Subcutaneous abdominal adipose tissue (tissue), 5 donors: ENCODE results near the gene SACS.

Source experiments
- H3K27ac ChIP-seq: one replicate; pipeline ENCODE4 v1.7.0; 2013; ENCODE audit warnings: low read depth, mild to moderate bottlenecking, inconsistent platforms, low read length, moderate library complexity
- H3K27me3 ChIP-seq, 5 donors: one replicate each; pipeline ENCODE4 v1.7.0; 2013; ENCODE audit warnings: low read length in 5 of 5, inconsistent platforms in 1 of 5; ENCODE audit not compliant: control insufficient read depth in 5 of 5, insufficient read depth in 4 of 5
- H3K36me3 ChIP-seq, 5 donors: one replicate each; pipeline ENCODE4 v1.7.0; 2013; ENCODE audit warnings: low read length in 5 of 5; ENCODE audit not compliant: control insufficient read depth in 5 of 5, insufficient read depth in 5 of 5
- H3K4me1 ChIP-seq, 5 donors: one replicate each; pipeline ENCODE4 v1.7.0; 2013; ENCODE audit warnings: low read length in 5 of 5, mild to moderate bottlenecking in 3 of 5, moderate library complexity in 1 of 5; ENCODE audit not compliant: control insufficient read depth in 5 of 5, insufficient read depth in 5 of 5
- H3K4me3 ChIP-seq, 5 donors: one replicate each; pipeline ENCODE4 v1.7.0; 2013; ENCODE audit warnings: low read length in 5 of 5, low read depth in 1 of 5
- H3K9ac ChIP-seq, 5 donors: one replicate each; pipeline ENCODE4 v1.7.0; 2013; ENCODE audit warnings: low read length in 5 of 5, mild to moderate bottlenecking in 4 of 5, moderate library complexity in 3 of 5
- H3K9me3 ChIP-seq, 5 donors: one replicate each; pipeline ENCODE4 v1.7.0; 2013; ENCODE audit warnings: low read length in 5 of 5; ENCODE audit not compliant: control insufficient read depth in 5 of 5
- donor health status: healthy.
- donor health status: healthy.
- donor health status: healthy.
- donor health status: healthy.
- donor health status: healthy.

Gene SACS

GRCh38 chr13:23467048-23467931, 33.8 kb upstream of the SACS start:
- Histone ChIP-seq H3K27ac (no peak overlapping the region), H3K27me3 (no peaks in the 10 kb centered on the region), H3K4me1 (peaks cover 0 to 20% (median 18%) of the 10 kb centered on the region in 5 donors), H3K9ac (peak overlapping the region in 3 of 5 donors; percentile 57 to 66 (median 57)), H3K4me3 (no peak overlapping the region), H3K9me3 (no peaks in the 10 kb centered on the region), H3K36me3 (no peaks in the 10 kb centered on the region)

GRCh38 chr13:23466144-23467002, 32.9 kb upstream of the SACS start:
- Histone ChIP-seq H3K4me3 (peak overlapping the region; percentile 63 to 86 (median 74)), H3K27me3 (peaks cover 0 to 6% (median 0%) of the 10 kb centered on the region in 5 donors), H3K27ac (no peak overlapping the region), H3K4me1 (peaks cover 0 to 20% (median 18%) of the 10 kb centered on the region in 5 donors), H3K36me3 (no peaks in the 10 kb centered on the region), H3K9me3 (no peaks in the 10 kb centered on the region), H3K9ac (peak overlapping the region in 4 of 5 donors; percentile 6 to 68 (median 62))

- no peaks in the 10 kb centered on the region for H3K9me3 ChIP-seq
Measured at GRCh38 chr13:23463661-23464060, 30.2 kb upstream of the SACS start.

GRCh38 chr13:23462815-23463559, 29.5 kb upstream of the SACS start:
- Histone ChIP-seq H3K27me3 (peaks cover 0 to 6% (median 0%) of the 10 kb centered on the region in 5 donors), H3K27ac (no peak overlapping the region), H3K36me3 (no peaks in the 10 kb centered on the region), H3K9me3 (no peaks in the 10 kb centered on the region), H3K9ac (no peak overlapping the region), H3K4me3 (no peak overlapping the region), H3K4me1 (peaks cover 0 to 28% (median 18%) of the 10 kb centered on the region in 5 donors)

More at GRCh38 chr13:23463661-23464060, 30.2 kb upstream of the SACS start:
- Histone ChIP-seq H3K27ac (no peak overlapping the region), H3K36me3 (no peaks in the 10 kb centered on the region), H3K9ac (no peak overlapping the region), H3K27me3 (peaks cover 0 to 6% (median 0%) of the 10 kb centered on the region in 5 donors), H3K4me3 (no peak overlapping the region), H3K4me1 (peaks cover 0 to 28% (median 18%) of the 10 kb centered on the region in 5 donors)

- no peak overlapping the region for H3K9ac ChIP-seq
- H3K27ac ChIP-seq: no peak overlapping the region
- H3K4me3 ChIP-seq: no peak overlapping the region
- H3K27me3 ChIP-seq: peaks cover 0 to 6% (median 0%) of the 10 kb centered on the region in 5 donors
- H3K4me1 ChIP-seq: peaks cover 0 to 19% (median 9%) of the 10 kb centered on the region in 5 donors
- H3K36me3 ChIP-seq: no peaks in the 10 kb centered on the region
- no peaks in the 10 kb centered on the region for H3K9me3 ChIP-seq
Measured at GRCh38 chr13:23461544-23461943, 28.0 kb upstream of the SACS start.

GRCh38 chr13:23460921-23461320, 27.4 kb upstream of the SACS start:
- Histone ChIP-seq H3K36me3 (no peaks in the 10 kb centered on the region), H3K9ac (no peak overlapping the region), H3K27me3 (peaks cover 0 to 6% (median 0%) of the 10 kb centered on the region in 5 donors), H3K27ac (no peak overlapping the region), H3K4me1 (peaks cover 0 to 12% (median 4%) of the 10 kb centered on the region in 5 donors), H3K4me3 (no peak overlapping the region), H3K9me3 (no peaks in the 10 kb centered on the region)

- Histone ChIP-seq H3K27ac (no peak overlapping the region), H3K9me3 (no peaks in the 10 kb centered on the region), H3K4me3 (no peak overlapping the region), H3K27me3 (peaks cover 0 to 6% (median 0%) of the 10 kb centered on the region in 5 donors), H3K9ac (no peak overlapping the region), H3K36me3 (no peaks in the 10 kb centered on the region), H3K4me1 (peaks cover 0 to 8% (median 0%) of the 10 kb centered on the region in 5 donors)
Measured at GRCh38 chr13:23460309-23460708, 26.8 kb upstream of the SACS start.

GRCh38 chr13:23458989-23459388, 25.5 kb upstream of the SACS start:
- H3K27me3 ChIP-seq: peaks cover 0 to 6% (median 0%) of the 10 kb centered on the region in 5 donors
- no peaks in the 10 kb centered on the region for H3K36me3 ChIP-seq
- H3K9ac ChIP-seq: no peak overlapping the region
- no peak overlapping the region for H3K27ac ChIP-seq
- H3K4me1 ChIP-seq: peaks cover 0 to 8% (median 0%) of the 10 kb centered on the region in 5 donors
- no peaks in the 10 kb centered on the region for H3K9me3 ChIP-seq
- no peak overlapping the region for H3K4me3 ChIP-seq

- H3K27me3 ChIP-seq: peaks cover 0 to 7% (median 0%) of the 10 kb centered on the region in 5 donors
- H3K9ac ChIP-seq: no peak overlapping the region
- H3K9me3 ChIP-seq: no peaks in the 10 kb centered on the region
- H3K4me3 ChIP-seq: no peak overlapping the region
- no peak overlapping the region for H3K27ac ChIP-seq
- peaks cover 0 to 8% (median 0%) of the 10 kb centered on the region in 5 donors for H3K4me1 ChIP-seq
- H3K36me3 ChIP-seq: no peaks in the 10 kb centered on the region
Measured at GRCh38 chr13:23456437-23457210, 23.1 kb upstream of the SACS start.
